ENCODE measurements around the gene CD164L2.
A peak's percentile ranks its signal among the peaks of the same experiment; 100 is the strongest.

Gene CD164L2

DNA sequence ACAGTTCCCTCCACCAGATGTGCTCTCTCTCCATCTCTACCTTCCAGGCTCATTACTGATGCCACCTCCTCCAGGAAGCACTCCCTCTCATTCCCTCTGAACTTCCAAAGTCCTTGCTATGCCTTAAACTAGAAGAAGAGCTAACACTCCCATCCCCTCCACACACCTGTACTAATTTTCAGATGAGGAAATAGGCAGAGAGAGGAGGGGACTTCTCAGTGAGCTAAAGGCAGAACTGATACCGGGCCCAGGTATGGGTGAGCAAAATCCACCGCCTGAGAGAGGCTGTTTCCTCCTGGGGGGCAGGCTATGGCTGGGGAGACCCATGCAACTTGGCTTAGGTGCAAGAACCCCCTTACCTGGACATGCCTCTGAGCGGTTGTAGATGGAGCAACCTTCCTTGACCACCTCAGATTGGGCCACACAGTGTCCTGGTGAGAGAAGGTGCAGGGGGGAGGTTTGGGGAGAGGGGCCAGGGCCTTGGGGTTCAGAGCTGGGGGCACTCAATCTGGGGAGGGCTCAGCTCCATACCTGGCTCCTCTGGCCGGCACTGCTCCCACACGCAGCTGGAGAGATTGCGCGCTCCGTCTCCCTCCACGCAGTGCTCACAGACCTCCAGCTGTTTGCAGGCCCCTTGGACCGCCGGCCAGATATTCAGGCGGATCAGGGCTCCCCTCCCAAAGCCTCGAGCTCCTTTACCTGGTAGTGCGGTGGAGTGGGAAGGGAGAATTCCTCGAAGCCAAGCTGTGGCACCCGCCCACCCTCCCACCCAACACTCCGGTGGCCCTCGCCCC, 967 bp downstream of the CD164L2 start:
- DNase-seq, result no peak

DNA sequence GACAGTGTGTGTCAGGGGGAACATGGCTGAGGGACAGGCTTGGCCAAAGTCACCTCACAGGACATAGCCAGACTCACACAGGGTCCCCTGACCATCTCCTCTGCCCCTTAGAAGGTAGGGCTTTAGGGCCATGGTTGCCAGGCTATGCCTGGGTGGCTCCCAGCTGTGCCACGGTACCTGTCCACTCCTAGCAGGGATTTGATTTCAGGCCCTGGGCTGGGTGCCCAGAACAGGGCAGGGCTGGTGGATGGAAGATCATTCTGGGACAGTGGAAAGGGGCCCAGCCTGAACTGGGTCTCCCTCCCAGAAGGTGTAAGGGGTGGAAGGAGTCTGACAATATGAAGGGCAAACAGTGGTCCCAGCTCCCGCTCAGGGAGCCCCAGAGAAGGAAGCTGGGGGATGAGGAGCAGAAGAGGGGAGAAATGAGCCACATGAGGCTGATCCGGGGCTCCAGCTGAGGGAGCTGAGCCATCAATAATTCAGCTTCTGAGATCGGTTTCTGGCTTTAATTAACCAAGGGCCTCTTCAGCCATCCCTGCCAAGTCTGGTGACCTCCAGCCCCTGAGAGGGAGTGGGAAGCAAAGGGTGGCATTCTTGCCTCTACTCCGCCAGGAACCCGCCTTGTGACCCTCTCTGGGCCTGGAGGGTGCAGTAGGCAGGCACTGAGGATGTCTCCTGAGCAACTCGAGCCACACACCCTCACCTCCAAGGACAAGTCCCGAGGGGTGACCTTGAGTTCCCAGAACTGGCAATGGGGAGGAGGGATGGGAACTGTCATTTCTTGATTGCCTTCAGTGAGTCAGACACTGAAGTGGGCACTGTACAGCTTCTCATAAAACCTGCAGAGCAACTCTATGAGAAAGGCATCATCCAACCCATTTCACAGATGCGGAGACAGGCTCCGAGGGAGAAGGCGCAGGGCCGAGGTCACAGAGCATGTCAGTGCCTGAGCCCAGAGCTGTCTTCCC, 2.1 kb downstream of the CD164L2 start:
- no peak for DNase-seq

GRCh38 chr1:27380224-27380623, 2.9 kb downstream of the CD164L2 start:
- DNase-seq, result no peak

GRCh38 chr1:27379564-27380122, 3.5 kb downstream of the CD164L2 start:
- no peak for DNase-seq

GRCh38 chr1:27377760-27378495, 5.2 kb downstream of the CD164L2 start:
- DNase-seq, result no peak

- no peak for DNase-seq
Observed at GRCh38 chr1:27374362-27375086, 8.6 kb downstream of the CD164L2 start, which contains the start of gene FCN3. FCN3 (minus strand) TSS chr1:27374824; CDS start chr1:27374818, 6 bp downstream.

- DNase-seq, result no peak
Observed at GRCh38 chr1:27372808-27373690, 10.1 kb downstream of the CD164L2 start.

DNA sequence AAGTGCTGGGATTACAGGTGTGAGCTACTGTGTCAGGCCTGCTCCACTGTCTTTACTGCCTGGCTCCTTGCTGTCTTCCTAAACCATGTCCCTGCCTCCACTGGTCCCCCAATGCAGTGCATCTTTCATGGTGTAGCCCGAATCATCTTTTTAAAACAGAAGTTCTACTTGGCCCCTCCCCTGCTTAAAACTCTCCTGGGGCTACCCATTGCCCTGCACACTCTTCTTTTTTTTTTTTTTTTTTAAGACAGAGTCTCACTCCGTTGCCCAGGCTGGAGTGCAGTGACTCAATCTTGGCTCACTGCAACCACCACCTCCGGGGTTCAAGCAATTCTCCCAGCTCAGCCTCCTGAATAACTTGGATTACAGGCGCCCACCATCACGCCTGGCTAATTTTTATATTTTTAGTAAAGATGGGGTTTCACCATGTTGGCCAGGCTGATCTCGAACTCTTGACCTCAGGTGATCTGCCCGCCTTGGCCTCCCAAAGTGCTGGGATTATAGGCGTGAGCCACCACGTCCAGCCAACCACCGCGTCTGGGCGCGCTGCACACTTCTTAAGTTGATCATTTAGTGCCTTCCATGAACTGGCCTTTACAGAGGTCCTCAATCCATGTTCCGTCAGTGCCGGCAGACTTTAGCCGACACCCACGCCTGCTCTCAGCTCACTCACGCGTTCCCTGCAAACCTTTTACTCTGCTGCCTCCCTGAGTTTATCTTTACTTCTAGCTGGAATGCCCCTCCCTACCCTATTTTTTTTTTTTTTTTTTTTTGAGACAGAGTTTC, 10.9 kb downstream of the CD164L2 start:
- no peak for DNase-seq

GRCh38 chr1:27368869-27369582, 14.1 kb downstream of the CD164L2 start:
- no peak for DNase-seq

GRCh38 chr1:27367160-27367650, 15.9 kb downstream of the CD164L2 start:
- no peak for DNase-seq

GRCh38 chr1:27366411-27367159, 16.5 kb downstream of the CD164L2 start, which contains the start of gene MAP3K6:
MAP3K6 (minus strand) TSS chr1:27366961; CDS start chr1:27366597, 364 bp downstream.
- peak; percentile 57 for DNase-seq

DNA sequence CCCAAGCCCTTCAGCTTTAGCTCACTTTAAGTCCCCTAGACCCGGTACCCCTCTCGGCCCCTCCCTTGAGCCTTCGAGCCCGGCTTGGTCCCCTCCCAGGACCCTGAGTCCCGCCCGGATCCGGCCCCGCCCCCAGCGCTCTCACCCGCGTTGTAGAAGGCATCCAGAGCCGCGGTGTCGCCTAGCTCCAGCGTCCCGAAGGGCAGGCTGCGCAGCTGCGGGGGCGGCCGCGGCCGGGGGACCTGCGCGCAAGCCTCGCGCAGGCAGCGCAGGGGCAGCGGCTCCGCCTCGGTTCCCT, 17.1 kb downstream of the CD164L2 start:
- DNase-seq, result peak; percentile 63

DNA sequence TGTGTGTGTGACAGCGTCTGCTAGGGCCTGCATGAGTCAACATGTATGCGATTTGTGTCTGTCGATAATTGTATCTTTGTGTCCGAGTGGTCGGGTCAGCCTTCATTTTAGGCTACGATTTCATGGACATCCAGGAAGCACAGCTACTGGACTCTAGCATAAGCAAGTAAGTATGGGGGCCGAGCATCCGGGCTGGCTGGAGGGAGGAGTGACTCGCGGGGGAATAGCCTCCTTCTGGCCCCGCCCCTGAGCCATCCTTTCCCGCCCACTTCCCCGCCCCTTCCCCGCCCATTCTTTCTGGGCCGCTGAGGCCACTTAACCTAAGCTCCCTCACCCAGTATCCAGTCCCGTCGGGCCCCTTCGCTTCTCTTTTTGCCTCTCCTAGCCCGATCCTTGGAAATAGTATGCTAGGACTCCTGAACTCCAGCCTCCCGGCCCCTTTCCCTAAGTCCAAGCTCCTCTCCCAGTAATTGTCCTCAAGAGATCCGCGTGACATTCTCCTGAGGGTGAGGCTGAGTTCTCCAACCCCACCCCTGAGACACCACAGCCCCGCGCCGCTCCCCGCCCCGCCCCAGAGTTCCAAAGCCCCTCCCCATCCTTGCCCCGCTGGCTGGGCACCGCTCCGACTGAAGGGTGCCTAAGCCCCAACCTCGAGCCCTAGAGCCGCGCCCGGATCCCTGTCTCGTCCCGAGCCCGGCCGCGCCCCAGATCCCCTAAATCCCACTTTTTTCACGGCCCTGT, 17.6 kb downstream of the CD164L2 start:
- peak; percentile 82 for DNase-seq

DNA sequence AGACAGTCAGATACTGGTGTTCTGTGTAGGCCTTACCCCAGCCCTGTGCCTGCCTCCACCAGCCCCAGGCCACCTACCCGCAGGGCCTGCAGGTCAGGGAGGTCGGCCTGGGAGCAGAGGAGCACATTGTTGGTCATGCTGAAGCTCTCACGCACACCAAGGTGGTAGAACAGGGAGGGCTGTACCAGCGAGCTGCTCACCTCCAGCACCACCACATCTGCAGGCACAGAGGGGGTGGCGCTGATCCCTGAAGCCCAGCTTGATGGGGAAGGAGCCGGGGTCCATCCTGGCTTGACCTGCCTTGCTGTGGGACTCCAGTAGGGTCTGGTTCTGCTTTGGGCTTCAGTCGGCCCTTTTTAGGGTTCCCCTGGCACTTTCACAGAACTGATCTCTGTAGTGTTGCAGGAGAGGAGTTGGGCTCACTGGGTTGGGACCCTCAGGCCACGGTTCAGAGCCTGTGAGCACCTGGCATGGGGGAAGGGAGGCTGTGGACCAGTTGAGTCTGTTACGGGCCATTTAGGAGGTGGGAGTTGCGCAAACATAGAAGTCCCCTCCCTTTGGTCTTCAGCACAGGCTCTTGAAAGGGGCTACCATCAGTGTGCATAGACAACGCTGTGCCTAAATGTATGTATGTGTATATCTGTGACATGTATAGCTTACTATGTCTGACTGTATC, 18.3 kb downstream of the CD164L2 start:
- no peak for DNase-seq

DNA sequence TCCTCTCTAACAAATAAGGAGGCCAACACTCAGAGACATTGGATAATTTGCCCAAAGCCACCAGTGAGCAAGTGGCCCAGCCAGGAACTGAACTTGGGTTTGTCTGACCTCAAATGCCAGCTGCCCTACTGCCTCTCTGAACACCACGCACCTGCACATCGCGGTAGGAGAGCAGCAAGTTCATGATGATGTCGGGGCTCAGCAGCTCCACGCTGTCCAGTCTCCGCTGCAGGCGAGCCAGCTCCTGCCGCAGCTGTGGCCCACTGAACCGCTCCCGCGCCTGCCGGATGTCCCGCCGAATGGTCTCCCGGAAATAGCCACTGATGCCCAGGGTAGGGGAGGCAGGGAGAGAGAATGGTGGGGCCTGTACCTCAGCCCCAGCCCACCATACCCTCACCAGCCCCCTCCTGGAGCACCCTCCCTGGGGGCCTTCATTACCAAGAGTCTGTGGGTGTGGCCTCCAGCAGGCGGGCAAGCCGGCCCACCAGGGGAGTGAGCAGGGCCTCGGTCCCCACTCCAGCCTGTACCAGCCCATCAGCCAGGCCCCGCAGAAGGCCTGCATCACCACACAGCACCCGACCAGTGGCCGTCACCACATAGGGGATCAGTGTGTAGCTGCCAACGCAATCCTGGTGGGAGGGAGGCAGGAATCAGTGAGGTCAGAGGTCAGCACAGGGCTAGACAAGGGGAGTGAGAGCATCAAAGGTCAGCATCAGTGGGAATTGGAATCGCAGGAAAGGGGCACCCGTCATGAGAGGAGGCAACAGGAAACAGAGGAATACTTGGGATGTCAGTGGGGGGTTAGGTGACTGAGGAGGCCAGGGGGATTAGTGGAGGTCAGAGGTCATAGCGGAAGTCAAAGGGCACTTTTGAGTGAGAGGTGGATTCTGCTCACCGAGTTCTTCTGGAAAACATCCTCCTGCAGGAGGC, 19.1 kb downstream of the CD164L2 start:
- DNase-seq, result no peak

DNA sequence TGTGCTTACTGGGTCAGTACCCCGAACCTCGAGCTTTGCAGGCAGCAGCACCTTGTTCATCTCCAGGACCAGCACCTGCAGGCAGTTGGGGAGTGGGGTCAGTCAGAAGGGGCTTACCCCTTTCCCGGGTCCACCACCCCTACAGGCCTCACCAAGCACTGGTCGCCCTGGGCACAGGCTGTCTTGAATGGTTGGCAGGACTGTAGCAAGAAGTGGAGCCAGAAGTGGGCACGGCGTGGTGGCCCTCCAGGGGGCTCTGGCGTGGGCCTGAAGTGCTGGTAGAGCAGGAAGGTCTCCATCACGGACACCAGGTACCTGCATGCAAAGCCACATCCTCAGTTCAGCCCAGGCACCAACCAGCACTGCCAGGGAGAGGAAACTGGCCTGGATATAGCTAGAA, 21.6 kb downstream of the CD164L2 start:
- no peak for DNase-seq
